Gastroesophageal sphincter (tissue), 3 donors: Measurements from ENCODE around the gene SOX8.

Experiments
- EP300 ChIP-seq: sonication (generic); formaldehyde crosslinking; IDR thresholded peaks from one replicate; pipeline ENCODE4 v1.6.1; 2017; ENCODE audit warnings: antibody characterized with exemption, mild to moderate bottlenecking
- POLR2A ChIP-seq, 2 donors: fragments of 450-650 bp; IDR thresholded peaks; one replicate each; pipeline ENCODE4 v1.6.1; 2017; ENCODE audit warnings: antibody characterized with exemption in 2 of 2, mild to moderate bottlenecking in 2 of 2, moderate library complexity in 1 of 2
- POLR2AphosphoS5 ChIP-seq: sonication (generic); formaldehyde crosslinking; IDR thresholded peaks from one replicate; pipeline ENCODE4 v1.6.1; 2017; ENCODE audit warnings: antibody characterized with exemption
- TF ChIP-seq, protein P1 (sequence below), 4 experiments: fragments of 200-600 bp in 2 of 4; fragments of 450-650 bp in 2 of 4; sonication (generic) in 1 of 4; IDR thresholded peaks; one replicate each; pipeline ENCODE4 v1.5.1; 2017 to 2019; ENCODE audit warnings: antibody characterized with exemption in 4 of 4, mild to moderate bottlenecking in 2 of 4, moderate library complexity in 2 of 4

DNA sequence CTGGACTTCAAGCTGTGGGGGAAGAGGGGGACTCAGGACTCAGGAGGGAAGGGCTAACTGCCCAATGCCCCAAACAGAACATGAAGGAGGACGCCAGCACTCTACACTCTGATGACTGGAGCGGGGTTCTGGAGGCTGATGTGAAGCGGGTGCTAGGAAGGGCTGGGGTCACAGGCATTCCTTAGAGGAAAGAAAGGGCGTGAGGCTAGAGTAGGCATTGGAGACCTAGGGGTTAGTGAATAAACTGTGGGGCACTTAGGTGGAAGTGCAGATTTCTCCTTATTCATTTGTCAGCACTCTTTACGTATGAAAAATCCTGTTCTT, 10.0 kb upstream of the SOX8 start:
- TF ChIP-seq POLR2AphosphoS5 (no peak), POLR2A (IDR thresholded peaks at IDR 0.05) (no peak), EP300 (no peak)
- TF ChIP-seq, protein P1, sequence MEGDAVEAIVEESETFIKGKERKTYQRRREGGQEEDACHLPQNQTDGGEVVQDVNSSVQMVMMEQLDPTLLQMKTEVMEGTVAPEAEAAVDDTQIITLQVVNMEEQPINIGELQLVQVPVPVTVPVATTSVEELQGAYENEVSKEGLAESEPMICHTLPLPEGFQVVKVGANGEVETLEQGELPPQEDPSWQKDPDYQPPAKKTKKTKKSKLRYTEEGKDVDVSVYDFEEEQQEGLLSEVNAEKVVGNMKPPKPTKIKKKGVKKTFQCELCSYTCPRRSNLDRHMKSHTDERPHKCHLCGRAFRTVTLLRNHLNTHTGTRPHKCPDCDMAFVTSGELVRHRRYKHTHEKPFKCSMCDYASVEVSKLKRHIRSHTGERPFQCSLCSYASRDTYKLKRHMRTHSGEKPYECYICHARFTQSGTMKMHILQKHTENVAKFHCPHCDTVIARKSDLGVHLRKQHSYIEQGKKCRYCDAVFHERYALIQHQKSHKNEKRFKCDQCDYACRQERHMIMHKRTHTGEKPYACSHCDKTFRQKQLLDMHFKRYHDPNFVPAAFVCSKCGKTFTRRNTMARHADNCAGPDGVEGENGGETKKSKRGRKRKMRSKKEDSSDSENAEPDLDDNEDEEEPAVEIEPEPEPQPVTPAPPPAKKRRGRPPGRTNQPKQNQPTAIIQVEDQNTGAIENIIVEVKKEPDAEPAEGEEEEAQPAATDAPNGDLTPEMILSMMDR (IDR thresholded peaks at IDR 0.05) = no peak
